22Rv1 (cell line): ENCODE results near the gene EIF2S2.

Experiments used
- ZFX ChIP-seq: fragments of 450-650 bp; IDR thresholded peaks from 2 replicates; pipeline ENCODE4 v1.6.1; 2017; ENCODE audit warnings: antibody characterized with exemption, borderline replicate concordance
- TF ChIP-seq, protein P1 (sequence below): fragments of 450-650 bp; IDR thresholded peaks from 2 replicates; pipeline ENCODE4 v1.5.1; 2017; ENCODE audit warnings: mild to moderate bottlenecking

DNA sequence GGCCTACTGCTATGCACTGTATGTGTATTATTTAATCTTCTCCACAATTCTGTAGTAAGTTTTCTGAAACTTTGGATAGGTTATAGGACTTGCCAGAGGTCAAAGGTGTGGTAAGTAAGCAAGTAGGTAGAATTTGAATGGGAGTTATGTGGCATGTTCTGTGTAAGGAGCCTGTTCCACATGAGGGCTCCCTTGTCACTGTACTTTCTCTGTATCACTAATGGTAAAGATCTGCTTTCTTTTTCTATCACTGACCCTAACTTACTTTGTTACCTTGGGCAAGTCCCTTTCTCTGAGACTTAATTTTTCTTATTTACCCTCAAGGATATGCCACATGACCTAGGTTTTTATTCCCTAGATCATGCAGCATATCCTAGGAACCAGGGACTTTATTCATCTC, 50.3 kb downstream of the EIF2S2 start:
- TF ChIP-seq, protein P1, sequence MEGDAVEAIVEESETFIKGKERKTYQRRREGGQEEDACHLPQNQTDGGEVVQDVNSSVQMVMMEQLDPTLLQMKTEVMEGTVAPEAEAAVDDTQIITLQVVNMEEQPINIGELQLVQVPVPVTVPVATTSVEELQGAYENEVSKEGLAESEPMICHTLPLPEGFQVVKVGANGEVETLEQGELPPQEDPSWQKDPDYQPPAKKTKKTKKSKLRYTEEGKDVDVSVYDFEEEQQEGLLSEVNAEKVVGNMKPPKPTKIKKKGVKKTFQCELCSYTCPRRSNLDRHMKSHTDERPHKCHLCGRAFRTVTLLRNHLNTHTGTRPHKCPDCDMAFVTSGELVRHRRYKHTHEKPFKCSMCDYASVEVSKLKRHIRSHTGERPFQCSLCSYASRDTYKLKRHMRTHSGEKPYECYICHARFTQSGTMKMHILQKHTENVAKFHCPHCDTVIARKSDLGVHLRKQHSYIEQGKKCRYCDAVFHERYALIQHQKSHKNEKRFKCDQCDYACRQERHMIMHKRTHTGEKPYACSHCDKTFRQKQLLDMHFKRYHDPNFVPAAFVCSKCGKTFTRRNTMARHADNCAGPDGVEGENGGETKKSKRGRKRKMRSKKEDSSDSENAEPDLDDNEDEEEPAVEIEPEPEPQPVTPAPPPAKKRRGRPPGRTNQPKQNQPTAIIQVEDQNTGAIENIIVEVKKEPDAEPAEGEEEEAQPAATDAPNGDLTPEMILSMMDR, result no peak
- TF ChIP-seq ZFX, result no peak
